ENCODE measurements around the gene YJEFN3.

GRCh38 chr19:19482809-19483596 lies 45.7 kb upstream of the YJEFN3 start:
- TF ChIP-seq CTCF (IDR thresholded peaks at IDR 0.05): no peak
- TF ChIP-seq POLR2A (IDR thresholded peaks at IDR 0.05): no peak

Data from esophagus squamous epithelium (tissue), 4 donors.